HG03039 (cell line): ENCODE results near the gene SKAP1.
"Not testable (repeated sequence)": the region's sequence is repeated elsewhere in the genome, so short reads cannot be mapped to it uniquely, and the experiment has no call there.

Experiments
- ATAC-seq: cut with Tn5 transposase; IDR thresholded peaks from one replicate; pipeline ENCODE4 v1.9.1; 2021; ENCODE audit warnings: mild to moderate bottlenecking, moderate library complexity; ENCODE audit not compliant: unreplicated experiment

SKAP1 gene

DNA sequence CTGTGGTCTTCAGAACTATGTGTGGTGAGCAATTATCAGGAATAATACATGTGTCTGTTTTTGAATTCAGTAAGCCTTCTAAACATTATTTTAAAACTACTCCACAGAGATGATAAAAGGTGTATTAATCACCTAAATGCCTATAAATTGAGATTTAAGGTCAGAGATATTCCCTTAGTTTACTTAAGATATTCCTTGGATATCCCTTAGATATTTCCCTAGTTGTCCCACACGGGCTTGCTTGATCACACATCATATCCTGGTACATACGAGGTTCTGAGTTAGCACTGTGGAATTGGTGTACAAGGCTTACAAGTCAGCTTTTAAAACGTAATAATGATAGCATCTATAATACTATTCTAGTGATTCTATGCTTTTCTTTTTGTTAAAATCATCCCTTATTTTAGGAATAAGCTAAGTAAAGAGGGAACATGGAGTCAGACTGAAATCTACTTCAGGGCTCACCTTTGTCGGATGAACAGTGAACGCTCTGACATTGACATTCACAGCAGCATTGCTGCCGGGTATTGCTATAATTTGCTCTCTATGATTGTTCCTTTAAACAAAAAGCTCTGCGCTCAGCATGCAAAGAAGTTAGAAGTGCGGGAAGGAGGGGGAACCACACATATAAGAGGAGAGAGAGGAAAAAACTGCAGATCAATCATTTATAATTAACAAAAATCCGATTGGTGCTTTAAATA, 136.5 kb downstream of the SKAP1 start:
- ATAC-seq: no peak

DNA sequence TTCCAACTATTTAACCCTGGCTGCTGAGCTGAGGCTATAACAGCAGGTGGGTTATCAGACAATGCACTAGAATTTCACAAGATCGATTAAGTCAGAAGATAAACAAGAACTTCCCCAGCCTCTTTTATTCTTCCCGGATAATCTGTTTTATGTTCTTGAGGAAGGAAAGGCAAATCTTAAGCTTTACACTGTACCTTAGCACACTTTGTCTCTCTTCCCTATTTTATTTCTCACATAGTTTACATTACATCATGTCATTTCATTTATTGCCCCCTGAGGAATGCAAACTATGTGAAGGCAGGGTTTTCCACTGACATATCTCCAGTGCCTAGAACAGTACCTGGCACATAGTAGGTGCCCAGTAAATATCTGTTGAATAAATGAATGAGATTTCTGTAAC, 139.6 kb downstream of the SKAP1 start:
- no peak for ATAC-seq

DNA sequence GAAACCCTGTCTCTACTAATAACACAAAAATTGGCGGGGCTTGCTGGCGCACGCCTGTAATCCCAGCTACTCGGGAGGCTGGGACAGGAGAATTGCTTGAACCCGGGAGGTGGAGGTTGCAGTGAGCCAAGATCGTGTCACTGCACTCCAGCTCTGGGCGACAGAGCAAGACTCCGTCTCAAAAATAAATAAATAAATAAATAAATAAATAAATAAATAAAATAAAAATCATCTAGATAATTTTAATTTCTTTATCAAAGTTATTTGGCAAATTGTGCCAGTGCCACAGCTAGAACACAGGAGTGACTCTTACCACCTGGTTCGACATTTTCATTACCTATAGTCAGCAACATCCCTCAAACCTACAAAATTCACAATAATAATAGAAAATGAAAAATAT, 143.1 kb downstream of the SKAP1 start:
- ATAC-seq: not testable (repeated sequence)

DNA sequence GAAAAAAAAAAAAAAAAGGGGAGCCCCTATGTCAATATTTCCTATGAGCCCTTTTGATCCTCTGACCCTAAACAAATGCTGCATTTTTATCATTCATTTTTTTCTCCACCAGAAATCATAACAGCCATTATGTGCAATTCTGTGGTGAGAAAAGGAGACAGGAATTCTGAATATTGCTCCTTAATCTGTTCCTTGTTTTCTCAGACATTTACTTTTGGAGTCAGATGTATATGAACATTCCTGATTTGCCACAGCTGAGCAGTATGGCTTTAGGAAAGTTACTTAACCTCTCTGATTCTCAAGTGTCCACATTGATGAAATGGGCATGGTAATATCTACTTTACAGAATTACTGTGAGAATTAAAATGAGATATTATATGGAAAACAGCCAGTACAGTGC, 144.4 kb downstream of the SKAP1 start:
- no peak for ATAC-seq

DNA sequence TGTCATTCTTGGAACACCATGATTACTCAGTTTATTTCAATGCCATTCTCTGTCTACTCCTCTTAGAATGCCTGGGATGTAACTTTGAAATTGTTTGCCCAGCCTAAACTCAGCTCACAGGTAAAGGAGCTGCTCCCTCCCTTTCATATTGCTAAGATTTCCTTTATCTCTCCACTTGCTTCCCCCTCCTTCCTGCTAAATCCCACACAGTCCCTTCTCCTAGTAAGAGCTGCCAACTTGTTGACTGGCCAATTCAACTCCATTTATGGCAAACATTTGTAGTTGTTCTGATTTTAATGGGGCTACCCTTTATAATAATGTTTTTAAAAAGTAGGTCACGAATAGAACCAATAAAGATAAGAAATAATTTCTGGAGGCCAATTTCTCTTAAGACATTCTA, 146.1 kb downstream of the SKAP1 start:
- ATAC-seq: no peak

DNA sequence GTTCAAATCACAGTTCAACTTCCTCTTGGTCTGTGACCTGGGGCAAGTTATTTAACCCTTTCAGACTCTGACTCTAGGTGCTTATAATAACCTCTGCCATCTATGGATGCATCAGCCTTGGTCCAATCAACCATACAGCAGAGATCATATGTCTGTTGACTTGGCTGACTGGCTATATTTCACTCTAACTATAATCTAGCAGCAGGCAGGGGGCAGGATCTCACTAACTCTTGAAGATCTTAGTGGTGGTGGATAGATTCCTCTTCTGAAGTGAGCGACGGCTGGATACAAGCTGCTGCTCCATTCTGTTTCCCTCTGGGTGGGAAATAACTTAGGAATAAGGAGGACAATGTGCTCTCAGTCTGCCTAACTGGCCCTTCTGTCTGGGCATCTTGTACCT, 146.6 kb downstream of the SKAP1 start:
- no peak for ATAC-seq

DNA sequence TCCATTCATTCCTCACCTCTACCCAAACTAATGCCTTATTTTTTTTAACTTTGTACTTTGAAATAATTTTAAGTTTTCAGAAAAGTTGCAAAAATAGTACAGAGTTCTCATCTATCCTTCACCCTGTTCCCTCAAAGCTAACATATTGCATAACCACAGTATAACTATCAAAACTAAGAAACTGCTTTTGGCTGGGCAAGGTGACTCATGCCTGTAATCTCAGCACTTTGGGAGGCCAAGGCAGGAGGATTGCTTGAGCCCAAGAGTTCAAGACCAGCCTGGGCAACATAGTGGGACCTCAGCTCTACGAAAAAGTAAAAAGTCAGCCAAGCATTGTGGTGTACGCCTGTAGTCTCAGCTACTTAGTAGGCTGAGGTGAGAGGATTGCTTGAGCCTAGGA, 147.7 kb downstream of the SKAP1 start:
- no peak for ATAC-seq

DNA sequence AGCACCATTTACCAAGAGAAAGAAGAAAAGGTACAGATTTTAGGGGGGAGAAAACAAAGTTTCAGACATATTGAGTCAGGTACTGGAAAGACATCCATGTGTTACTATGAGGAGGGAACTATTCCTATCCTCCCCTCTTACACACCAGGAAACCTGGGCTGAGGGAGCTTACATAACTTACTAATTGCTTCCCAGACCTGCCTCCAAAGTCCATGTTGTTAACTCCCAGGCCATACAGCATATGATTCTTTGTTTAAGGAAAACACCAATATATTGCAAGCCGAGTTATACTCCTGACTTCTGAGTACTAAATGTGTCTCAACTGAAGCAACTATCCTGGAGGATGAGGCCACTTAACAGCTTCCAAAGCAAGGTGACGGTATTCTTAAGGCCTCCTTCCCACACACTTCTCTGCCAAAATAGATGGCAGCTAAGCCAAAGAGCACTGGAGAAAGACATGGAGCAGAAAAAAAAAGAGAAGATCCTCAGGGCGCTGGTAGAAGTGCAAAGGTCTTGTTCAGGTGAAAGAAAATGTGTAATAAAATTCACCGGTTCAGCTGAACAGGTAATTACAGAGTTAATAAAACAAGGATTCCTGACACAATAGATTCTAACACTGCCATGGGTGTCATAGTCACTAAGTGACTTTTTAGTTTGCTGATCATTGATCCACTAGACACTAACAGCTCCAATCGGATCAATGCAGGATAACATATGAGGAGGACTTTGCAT, 151.1 kb downstream of the SKAP1 start:
- ATAC-seq: no peak

DNA sequence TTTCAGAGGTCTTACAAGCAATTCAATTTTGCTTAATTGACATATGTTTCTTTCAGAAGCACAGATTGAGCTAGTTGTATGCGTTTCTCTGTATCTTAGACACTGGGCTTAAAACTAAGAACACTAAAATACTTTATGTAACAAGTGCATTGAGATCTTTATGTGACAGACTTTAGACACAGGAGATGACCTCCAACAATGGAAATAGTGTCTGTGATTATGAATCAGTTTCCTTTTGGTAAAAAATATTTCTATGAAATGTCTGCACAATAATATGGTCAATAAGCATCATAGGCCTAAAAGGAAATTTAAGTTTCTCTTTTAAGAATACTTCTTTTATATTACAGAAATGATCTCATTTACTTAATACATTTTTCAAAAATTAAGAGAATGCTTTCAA, 153.2 kb downstream of the SKAP1 start:
- no peak for ATAC-seq

DNA sequence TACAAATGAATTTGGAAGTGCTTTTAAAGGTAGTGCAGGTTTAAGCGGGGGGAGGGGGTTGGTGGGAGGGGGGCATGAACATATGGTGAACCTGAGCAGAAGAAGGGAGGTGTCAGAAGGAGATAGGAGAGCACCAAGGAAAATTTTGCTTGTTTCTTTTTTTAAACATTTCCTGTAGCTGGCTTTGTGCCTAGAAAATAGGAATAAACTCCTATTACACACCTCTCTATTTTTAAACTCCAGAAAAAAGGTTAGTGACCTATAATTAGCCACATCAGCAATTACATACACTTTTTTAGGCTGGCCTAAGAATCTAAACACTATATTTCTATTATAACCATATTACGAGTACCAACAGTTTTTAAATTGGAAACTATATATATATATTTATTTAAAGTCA, 159.1 kb downstream of the SKAP1 start:
- ATAC-seq: no peak

DNA sequence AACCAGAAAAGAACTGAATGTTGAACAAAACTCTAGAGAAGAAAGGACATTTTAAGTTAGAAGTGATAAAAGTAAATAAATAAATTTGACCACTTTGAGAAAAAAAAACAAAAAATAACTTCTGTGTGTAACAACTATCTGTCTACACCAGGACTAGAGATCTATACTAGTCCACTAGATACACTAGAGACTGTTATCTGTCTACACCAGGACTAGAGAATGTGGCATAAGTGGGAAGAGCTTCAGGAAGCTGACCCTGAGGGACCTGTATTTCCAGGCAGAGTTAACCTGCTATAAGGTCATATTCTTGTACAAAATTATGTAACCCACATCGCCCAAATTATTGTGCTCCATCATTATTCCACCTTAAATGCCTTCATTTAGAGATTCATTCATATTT, 160.8 kb downstream of the SKAP1 start:
- ATAC-seq: no peak

DNA sequence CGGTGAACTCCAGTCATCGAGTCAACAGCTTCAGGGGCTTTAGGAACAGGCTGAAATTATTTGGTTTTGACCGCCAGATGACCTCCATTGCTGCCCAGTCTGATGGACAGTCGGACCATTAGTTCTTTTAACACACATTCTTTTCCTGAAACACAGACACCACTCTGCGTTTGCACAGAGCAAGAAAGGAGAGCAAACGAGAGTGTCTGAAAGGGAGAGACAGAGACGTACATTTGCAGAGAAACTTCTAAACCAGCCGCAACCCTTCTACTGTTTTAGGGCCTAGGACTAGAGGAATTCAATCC, 166.3 kb downstream of the SKAP1 start:
- ATAC-seq: no peak

DNA sequence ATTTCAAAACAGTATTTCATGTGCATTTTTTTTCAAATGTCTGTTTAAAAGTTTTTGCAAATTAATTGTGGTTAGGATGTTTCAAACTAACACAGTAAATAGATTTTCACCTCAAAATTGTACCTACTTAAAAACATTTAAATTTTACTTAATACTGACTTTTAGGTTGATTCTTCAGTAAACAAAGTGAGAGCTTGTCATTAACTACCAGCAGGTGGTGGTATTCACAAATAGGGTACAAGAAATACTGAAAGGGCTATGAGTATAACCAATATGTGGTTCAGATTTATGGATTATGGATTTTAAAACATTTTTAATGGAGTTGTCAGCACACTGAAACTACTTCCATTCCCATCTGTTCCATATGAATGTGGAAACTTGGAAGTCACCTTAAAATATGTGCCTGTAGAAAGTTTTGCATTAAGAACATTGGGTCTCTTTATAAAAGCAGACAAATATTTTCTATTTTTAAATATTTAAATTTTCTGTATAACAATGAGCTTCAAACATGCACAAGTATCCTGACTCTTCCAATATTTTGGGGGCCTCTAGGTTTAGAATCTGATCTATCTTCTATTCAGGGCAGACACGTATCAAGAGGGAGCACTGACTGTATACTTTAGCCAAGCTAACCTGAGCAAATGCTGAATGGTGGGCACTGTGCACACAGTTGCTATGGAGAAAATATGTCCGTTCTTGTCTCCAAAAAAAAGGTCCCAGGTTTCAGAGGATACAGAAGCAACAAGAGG, 166.9 kb downstream of the SKAP1 start:
- no peak for ATAC-seq

DNA sequence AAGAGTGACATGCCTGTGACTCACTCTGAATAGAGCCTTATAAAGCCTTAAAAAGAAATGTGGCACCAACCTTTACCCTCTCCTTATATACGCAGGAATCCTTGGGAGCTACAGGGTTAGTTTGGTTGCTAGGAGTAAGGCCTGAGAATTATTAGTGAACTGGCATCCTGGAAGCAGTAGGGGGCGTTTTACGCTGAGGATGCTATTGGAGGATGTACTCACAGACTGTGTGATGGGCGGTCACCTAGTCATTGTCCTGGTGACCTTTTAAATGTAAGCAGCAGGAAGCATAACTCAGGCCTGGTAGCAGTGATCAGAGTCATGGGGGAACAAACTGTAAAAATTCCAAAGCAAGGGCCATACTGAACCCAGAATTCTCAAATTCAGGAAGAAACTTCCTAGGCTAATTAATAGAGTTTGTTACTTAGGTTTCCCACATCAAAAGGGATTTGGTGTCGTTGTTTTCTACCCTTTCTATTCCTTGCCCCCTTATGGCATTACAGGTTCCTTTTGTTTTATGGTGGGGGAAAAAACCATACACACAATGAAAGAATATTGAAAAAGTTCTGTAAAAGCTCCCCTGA, 168.6 kb downstream of the SKAP1 start:
- no peak for ATAC-seq

DNA sequence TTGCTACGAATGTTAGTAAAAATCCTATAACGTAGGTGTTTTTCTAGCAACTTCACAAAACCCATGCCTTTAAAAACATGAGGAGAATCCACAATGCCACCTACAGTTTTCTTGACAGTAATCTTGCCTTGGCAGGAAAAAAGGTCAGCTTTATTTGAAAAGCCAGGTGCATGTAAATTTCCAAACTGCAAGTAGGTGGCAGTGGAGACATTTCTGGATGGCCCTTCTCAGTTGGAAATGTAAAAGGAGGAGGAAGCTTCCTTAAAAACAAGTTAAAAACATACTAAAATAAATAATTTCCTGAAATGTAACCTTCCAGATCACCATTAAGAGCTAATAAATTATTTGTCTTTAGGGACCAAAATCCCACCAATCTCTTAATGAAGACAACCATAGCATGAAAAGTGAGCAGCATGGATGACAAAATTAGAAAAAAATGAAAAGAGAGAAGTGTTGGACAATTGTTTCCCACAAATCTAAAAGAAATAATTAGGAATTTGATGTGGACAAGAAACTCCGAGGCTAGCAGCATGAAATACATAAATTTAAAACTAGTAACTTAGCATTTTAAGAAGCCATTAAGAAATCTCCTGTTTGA, 170.2 kb downstream of the SKAP1 start:
- ATAC-seq: no peak

DNA sequence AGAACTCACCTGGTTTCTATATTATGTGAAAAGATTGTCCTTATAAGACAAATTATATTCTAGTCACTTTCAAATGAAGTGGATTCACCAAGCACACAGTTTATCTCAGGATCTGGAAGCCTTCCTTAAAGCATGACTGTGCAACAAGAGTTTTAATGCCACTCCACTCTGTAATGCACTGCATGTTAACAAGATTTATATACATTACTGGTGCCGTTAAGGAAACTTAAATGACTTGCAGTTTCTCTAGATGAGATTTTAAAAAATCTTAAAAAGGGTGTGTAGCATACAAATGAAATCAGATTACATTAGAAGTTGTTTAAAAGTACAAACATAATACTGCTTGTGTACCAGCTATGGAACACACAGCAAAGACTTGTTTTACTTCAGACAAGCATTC, 171.7 kb downstream of the SKAP1 start:
- ATAC-seq: no peak

DNA sequence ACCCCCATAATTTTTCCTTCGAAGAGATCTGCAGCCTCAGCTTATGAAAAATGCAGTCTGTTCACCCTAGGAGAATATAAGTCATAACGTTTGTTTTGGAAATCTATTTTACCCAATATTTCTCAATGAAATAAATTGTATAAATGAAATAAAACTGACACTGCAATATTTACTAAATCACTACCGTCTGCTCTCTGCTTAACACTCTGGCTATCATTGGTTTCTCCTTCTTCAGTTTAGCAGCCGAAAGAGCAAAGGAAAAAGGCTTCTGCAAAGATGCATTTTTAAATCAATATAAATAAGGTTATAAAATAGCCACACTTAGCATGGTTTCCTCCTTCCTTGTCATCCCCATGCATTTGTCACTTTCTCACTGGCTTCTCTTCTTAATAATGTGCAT, 174.3 kb downstream of the SKAP1 start:
- ATAC-seq: no peak

DNA sequence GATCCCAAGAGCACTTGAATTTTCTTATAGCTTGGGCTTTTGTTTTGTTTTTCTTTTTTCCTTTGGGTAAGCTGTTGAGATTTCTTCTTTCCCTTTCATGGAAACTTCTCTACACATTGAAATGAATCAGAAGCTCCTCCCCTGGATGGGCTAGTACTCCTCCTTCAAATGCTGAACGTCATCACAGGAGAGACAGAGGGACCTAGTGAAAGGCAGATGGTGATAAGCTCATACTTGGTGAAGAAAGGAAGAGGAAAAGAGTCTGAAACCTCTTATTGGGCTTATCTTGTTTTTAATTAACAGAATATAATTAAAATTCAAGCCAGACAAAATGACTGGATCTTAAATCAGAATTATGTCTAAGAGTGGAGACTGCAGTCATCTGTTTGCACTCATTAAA, 175.1 kb downstream of the SKAP1 start:
- no peak for ATAC-seq

DNA sequence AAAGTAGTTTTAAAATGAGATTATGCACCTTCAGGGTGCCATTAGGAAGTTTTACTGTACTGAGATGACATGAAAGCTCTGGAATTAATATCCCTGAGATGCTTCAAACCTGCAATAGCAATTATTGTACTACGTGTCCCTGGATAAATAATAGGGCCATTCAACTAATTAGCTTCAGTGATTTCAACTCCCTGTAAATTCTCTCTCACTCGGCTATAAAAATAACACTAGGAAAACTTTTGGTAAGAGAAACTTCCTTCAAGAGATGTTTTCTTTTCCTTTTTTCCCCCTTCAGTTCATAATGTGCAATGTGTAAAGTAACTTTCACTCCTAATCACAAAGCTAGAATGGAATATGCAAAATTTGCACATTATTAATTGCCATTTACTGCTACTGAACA, 176.0 kb downstream of the SKAP1 start:
- ATAC-seq: no peak

DNA sequence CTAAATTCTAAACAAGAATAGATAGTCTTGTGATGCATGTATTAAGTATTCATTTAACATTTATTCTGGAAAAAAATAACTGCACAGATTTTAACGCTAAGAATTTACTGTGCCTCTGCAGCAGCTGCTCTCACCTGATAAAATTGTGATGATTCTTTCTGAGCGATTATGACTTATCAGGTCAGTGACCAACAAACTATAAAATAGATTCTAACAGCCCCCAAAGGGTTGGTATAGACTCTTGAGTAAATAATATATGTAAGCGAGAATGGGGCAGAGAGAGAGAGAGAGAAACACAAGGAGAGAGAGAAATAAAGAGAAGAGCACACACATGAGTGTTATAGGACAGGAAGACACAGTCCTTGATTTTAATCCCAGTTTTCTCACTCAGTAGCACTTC, 178.1 kb downstream of the SKAP1 start:
- no peak for ATAC-seq

DNA sequence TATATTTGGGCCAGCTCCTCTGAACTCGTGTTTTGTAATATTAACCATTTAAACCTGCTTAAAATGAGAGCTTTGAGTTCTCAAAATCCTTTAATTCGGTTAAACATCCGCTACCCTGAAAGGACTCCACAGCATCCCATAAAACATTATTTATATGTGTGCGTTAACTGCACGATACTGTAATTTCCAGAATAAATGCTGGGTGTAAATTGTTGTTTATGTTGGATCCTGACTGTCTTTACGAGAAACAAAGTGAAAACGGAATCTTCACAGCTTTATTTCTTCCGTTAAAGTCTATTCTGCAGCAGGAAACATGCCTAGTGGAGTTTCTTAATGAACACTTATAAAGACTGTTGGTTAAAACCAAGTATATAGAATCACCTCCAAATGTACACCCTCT, 179.1 kb downstream of the SKAP1 start:
- no peak for ATAC-seq

DNA sequence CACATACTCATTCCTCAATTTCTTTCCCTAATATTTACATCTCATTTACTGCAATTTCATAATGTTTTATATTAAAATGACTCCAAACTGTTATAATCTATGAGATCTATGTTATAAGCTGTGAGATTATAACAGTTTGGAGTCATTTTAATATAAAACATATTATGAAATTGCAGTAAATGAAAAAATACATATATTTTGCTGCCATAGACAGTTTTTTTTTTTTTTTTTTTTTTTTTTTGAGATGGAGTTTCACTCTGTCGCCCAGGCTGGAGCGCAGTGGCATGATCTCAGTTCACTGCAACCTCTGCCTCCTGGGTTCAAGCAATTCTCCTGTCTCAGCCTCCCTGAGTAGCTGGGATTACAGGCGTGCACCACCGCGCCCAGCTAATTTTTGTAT, 180.0 kb downstream of the SKAP1 start:
- ATAC-seq: not testable (repeated sequence)
